Fibroblast of gingiva (primary cell): ENCODE measurements around the gene PIK3CD.

ENCODE experiments used
- DNase-seq: peaks from one replicate; pipeline ENCODE4 v3.0.0-alpha.2; 2011; ENCODE audit warnings: low read depth

Gene PIK3CD

GRCh38 chr1:9719978-9720722, 68.6 kb downstream of the PIK3CD start:
- DNase-seq = no peak

DNA sequence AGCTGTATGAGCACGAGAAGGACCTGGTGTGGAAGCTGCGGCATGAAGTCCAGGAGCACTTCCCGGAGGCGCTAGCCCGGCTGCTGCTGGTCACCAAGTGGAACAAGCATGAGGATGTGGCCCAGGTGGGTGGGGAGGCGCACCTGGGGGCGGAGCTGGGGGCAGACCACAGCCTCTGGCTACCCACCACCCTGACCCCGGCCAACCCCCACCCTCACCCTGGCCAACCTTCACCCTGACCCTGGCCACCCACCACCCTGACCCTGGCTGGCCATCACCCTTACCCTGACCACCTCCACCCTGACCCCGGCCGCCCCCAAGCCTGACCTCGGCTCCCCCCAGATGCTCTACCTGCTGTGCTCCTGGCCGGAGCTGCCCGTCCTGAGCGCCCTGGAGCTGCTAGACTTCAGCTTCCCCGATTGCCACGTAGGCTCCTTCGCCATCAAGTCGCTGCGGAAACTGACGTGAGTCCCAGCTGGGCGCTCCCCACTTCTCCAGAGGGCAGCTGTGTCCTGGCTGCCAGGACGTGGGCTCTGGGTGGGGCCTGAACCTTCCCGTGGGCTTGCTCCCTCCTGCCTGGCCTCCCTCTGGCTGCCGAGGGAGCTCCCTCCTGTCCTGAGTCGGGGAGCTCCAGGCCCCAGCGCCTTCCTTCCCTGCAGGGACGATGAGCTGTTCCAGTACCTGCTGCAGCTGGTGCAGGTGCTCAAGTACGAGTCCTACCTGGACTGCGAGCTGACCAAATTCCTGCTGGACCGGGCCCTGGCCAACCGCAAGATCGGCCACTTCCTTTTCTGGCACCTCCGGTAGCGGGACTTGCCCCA, 69.5 kb downstream of the PIK3CD start:
- no peak for DNase-seq

DNA sequence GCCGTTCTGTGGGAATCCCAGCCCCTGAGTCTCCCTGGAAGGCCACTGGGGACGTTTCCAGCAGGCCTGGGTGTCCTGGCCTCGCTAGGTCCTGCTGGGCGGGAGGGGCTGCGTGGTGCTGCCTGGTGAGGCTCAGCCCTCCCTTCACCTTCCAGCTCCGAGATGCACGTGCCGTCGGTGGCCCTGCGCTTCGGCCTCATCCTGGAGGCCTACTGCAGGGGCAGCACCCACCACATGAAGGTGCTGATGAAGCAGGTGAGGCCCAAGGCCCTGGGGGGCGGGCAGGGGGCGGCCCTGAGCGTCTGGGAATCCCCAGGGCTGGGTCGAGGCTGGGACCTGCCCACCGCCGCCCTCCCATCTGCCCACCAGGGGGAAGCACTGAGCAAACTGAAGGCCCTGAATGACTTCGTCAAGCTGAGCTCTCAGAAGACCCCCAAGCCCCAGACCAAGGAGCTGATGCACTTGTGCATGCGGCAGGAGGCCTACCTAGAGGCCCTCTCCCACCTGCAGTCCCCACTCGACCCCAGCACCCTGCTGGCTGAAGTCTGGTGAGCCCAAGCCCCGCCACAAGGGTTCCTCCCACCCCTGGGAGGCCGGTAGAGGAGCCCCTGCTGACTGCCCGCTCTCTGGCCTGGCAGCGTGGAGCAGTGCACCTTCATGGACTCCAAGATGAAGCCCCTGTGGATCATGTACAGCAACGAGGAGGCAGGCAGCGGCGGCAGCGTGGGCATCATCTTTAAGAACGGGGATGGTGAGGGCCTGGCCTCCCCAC, 70.3 kb downstream of the PIK3CD start:
- DNase-seq = no peak

- no peak for DNase-seq
These were observed 70.8 kb downstream of the PIK3CD start for GRCh38 chr1:9722378-9722749.

- DNase-seq = no peak
These were observed 71.7 kb downstream of the PIK3CD start for GRCh38 chr1:9723068-9723805.

DNA sequence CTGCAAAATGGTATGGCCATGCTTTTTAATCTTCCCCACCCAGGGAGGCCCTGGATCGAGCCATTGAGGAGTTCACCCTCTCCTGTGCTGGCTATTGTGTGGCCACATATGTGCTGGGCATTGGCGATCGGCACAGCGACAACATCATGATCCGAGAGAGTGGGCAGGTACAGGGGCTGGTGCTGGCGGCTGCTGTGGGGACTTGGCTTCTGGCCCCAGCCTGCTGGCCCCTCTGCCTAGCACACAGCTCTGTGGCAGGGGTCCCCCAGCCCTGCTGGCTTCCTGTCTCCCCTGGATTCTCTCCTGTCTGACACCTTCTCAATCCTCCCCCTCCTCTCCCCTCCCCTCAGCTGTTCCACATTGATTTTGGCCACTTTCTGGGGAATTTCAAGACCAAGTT, 72.4 kb downstream of the PIK3CD start:
- no peak for DNase-seq

- DNase-seq = peak; percentile 37
These were observed 73.4 kb downstream of the PIK3CD start for GRCh38 chr1:9724706-9725476.

GRCh38 chr1:9726406-9726805, 74.9 kb downstream of the PIK3CD start:
- no peak for DNase-seq

- no peak for DNase-seq
These were observed 75.5 kb downstream of the PIK3CD start for GRCh38 chr1:9726905-9727595.

DNA sequence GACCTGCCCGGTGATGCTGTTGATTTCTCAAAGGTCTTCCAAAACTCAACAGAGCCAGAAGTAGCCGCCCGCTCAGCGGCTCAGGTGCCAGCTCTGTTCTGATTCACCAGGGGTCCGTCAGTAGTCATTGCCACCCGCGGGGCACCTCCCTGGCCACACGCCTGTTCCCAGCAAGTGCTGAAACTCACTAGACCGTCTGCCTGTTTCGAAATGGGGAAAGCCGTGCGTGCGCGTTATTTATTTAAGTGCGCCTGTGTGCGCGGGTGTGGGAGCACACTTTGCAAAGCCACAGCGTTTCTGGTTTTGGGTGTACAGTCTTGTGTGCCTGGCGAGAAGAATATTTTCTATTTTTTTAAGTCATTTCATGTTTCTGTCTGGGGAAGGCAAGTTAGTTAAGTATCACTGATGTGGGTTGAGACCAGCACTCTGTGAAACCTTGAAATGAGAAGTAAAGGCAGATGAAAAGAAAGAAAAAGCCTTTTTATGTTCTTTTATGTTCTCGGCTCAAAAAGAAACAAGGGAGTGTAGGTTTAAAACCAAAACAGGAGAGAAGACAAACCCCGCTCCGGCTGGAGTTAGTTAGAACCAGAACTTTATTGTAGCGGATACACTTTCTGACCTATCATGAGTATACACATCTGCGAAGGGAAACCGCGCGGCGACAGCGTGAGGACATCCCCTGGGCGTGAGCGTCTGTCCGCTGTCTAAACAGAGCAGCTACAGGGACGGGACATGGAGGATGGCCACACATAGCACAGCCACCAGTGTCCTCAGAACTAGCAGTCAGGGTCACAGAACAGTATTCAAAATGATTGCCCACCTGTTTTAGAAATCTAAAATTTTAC, 77.1 kb downstream of the PIK3CD start:
- no peak for DNase-seq

DNA sequence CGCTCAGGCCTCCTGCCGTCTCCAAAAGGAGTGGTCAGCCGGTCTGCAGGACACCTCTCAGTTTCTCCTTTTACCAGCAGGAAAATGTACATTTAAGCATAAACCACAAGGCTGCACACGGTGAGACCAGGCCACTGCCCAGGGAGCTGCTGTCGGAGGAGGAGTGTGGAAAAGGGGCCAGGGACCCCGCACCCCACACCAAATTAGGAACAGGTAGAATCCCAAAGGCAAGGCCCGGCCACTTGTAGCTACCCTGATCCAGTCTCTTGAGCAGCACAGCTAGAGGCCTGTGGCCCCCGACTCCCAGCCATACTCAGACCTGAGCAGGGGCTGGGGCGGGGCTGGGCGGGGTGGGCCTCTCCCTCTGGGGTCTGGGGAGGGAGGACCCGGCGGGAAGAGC, 78.0 kb downstream of the PIK3CD start:
- DNase-seq = no peak

DNA sequence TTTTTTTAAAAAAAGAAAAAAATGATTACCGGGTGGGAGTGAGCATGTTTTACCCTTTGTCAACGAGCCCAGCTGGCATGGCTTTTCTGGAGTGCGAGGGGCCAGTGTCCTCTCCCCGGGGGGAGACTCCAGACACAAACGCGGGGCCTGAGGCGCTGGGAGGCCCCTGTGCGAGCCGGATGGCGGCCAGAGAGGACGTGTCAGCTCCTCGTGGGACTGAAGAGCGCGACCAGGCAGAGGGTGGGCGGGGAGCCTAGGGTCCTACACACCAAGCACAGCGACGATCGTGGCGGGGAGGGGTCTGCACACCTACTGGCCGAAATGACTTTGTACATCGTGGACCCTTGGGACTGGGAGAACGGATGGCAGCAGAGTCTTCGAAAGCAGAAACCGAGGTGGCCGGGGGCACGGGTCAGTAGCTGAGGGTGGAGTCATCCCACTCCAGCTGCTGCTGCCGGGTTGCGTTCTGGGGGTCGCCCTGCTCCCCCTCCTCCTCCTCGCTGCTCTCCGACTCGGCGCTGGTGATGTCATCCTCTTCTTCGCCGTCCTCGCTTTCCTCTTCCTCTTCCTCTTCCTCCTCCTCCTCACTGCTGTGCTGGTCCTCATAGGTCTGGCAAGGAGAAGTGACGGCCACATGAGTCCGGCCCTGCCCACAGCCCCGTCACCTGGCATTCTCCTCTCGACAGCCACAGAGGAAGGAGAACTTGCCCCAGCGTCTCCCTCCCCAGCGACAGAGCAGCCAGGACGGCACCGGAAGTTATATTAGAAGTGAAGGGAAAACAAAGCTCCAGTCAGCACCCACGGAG, 78.8 kb downstream of the PIK3CD start:
- no peak for DNase-seq

DNA sequence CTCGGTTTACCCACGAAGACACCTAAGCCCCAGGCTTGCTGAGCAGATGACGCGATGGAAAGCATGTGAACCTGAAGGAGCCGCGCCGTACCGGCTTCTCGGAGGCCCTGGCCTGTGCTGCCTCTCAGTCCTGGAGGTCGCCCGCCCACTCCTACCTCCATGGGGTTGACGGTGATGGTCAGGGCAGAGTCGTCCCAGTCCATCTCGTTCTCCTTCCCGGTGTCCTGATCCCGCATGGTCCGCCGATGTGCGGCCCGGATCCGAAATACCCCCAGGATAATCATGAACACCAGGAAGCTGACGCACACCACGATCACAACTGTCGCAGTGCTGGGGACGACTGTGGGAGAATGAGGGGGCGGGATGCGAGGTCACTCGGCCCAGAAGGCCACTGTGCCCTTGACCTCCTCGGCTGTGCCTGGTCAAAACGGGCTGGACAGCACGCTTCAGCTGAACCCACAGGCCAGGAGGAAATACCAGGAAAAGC, 79.6 kb downstream of the PIK3CD start:
- no peak for DNase-seq

DNA sequence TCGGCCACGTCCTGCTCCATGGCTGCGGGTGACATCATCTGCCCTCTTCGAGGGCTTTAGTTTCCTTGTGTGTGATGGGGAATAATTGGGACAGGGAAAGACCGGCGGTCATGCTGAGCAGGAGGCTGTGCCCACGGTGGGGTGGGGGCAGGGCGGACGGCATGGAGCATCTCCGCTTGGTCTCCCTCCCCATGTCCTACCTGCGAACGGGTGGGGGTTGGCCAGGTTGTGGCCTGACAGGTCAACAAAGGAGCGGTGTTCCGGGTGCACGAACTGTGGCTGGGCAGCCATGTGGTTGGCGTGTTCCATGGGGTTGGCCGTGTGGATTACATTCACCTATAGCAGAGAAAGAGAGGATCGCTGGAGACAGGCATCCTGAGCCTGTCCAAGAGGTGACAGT, 80.0 kb downstream of the PIK3CD start:
- DNase-seq = no peak

- DNase-seq = no peak
These were observed 80.8 kb downstream of the PIK3CD start for GRCh38 chr1:9732123-9732971.

DNA sequence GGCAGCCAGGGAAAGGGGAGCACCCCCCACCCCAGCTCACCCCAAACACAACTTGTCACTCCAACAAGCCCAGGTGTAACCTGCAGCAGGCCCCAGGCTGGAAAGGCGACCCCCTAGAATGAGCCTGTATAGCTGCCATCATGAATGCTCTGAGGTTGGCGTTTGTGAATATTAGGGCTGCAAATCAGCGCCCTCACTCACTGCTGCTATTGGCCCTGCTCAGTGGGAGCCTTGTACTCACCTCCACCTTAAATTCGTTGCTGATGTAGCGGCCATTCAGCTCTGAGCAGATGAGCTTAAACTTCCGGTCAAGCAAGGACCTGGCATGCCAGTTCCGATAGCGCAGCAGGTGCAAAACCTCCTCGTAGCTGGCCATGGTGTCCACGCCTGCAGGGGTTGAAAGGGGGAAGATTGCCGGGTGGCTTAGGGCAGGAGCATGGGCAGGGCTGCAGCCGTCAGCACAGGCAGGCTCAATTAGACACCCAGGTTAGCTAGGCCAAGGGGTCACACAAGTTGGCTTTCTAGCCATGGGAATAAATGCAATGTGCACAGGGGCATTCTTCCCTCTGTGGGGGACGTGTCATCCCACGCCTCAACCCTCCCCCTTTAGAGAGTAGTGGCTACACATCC, 81.7 kb downstream of the PIK3CD start:
- no peak for DNase-seq

DNA sequence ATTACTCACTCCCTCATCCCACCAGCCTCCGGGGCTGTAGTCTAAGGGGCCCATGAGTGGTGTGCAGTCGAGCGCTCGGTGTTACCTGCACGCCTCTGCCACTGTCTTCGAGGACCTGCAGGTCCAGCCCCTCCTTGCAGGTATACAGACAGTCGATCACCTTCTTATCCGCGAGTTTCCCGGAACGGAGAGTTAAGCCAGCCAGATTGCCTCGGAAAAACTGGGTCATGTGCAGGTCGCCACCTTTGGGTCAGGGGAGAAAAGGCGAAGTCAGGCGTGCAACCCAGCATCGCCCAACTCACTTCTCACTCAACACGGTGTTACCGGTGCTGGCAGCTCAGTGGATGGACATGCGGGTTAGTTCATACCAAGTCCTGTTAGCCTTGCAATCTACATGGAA, 84.3 kb downstream of the PIK3CD start:
- DNase-seq = no peak
